ENCODE measurements around the gene RAPGEF4. TPM values are rescaled to one million over a fixed set of nuclear protein-coding genes. Genes with fewer than 3 reads are reported as not detected.

RAPGEF4 gene
- total and polyA plus RNA-seq, 2 of the 13 experiments (the other 11 are each of a cell fraction or from before 2014, with no cell fraction given), result 0.78 to 0.91 TPM

GRCh38 chr2:173028141-173028540, 292.5 kb downstream of the RAPGEF4 start:
- no TSS peak for BruUV-seq (replicated peaks)
- no peak for DNase-seq (ENCODE audit: low spot score)
- H3K36me3 ChIP-seq (replicated peaks in 1 of 2; ENCODE audit: control insufficient read depth in 1 of 2, insufficient read depth in 2 of 2, low read length in 2 of 2), result no peaks in the 10 kb centered on the region
- WGBS (ENCODE audit: low lambda C conversion rate), result 87% methylated on average over 1 of the region's 1 CpG
- in situ Hi-C loops (cut with HindIII; ENCODE audit: extremely low pct_ligation_motif_present, low pct_unique_long_range_greater_than_20kb), result loop anchor here (5.0 kb wide), 1 partner anchor 184 kb away; no protein-coding TSS in a partner anchor
- no peaks in the 10 kb centered on the region for H3K4me1 ChIP-seq (ENCODE audit: insufficient read depth, low read length)
- no peak for ATAC-seq
- ChIA-PET POLR2A (interaction anchor here (0.6 to 0.9 kb wide), 3 partner anchors 182 to 425 kb away, joined by 3 read pairs; no protein-coding TSS in a partner anchor), CTCF (ENCODE audit: low intra/inter-chr PET ratio, low total read pairs) (interaction anchor here (1.2 to 5.2 kb wide), 2 partner anchors 56 to 182 kb away, joined by 5 to 127 read pairs; no protein-coding TSS in a partner anchor)
- no peaks in the 10 kb centered on the region for H3K79me2 ChIP-seq (ENCODE audit: insufficient read depth, low read length)
- no peak overlapping the region for H3K9ac ChIP-seq (ENCODE audit: insufficient read depth, low read depth, low read length)
- intact Hi-C loops (cut with micrococcal nuclease; ENCODE audit: unreplicated experiment), result loop anchor here (5.0 kb wide), 1 partner anchor 239 kb away; no protein-coding TSS in a partner anchor
- H3K4me2 ChIP-seq (ENCODE audit: low read depth, low read length), result no peak overlapping the region
- H3K27ac ChIP-seq (ENCODE audit: extremely low read length, insufficient read depth, low read length), result no peak overlapping the region
- no peak for FAIRE-seq
- no peaks in the 10 kb centered on the region for H4K20me1 ChIP-seq (ENCODE audit: insufficient read depth, low read length)
- no peak overlapping the region for H2AFZ ChIP-seq (ENCODE audit: low read length)
- H3K4me3 ChIP-seq (replicated peaks in 1 of 3; ENCODE audit: insufficient read depth in 1 of 3, low read depth in 2 of 3, low read length in 3 of 3), result no peak overlapping the region
- peaks cover under 1 to 7% of the 10 kb centered on the region in 2 experiments; a peak in 3 of 5 replicates for H3K27me3 ChIP-seq (ENCODE audit: control insufficient read depth in 1 of 2, insufficient read depth in 2 of 2, low read length in 2 of 2)
- no peaks in the 10 kb centered on the region for H3K9me3 ChIP-seq (ENCODE audit: low read length)
- TF ChIP-seq EZH2 (conservative IDR thresholded peaks at IDR 0.05; ENCODE audit: low read depth, low read length), result no peak
- no peak for TF ChIP-seq AKNA (CRISPR knock-in tag; IDR thresholded peaks at IDR 0.05; ENCODE audit: borderline replicate concordance)
- TF ChIP-seq FOXO1 (CRISPR knock-in tag; IDR thresholded peaks at IDR 0.05), result no peak
- TF ChIP-seq ZNF773 (CRISPR knock-in tag; IDR thresholded peaks at IDR 0.05; ENCODE audit: borderline replicate concordance), result no peak
- TF ChIP-seq BCL3 (CRISPR knock-in tag; IDR thresholded peaks at IDR 0.05), result no peak
- TF ChIP-seq BRF2 (CRISPR knock-in tag; IDR thresholded peaks at IDR 0.05), result no peak
- TF ChIP-seq PLSCR1 (CRISPR knock-in tag; IDR thresholded peaks at IDR 0.05; ENCODE audit: borderline replicate concordance), result no peak
- TF ChIP-seq CCAR2 (optimal IDR thresholded peaks at IDR 0.05; ENCODE audit: low read depth, low read length), result no peak
- no peak for TF ChIP-seq NR1H2 (CRISPR knock-in tag; IDR thresholded peaks at IDR 0.05; ENCODE audit: borderline replicate concordance, low read depth)
- no peak for TF ChIP-seq TAF15 (IDR thresholded peaks at IDR 0.05; ENCODE audit: low read depth, low read length, poor library complexity, severe bottlenecking)
- TF ChIP-seq ARID3A (IDR thresholded peaks at IDR 0.05; ENCODE audit: low read depth, low read length), result no peak
- TF ChIP-seq NCOA2 (CRISPR knock-in tag; IDR thresholded peaks at IDR 0.05), result no peak
- TF ChIP-seq PHF20 (CRISPR knock-in tag; IDR thresholded peaks at IDR 0.05), result no peak
- TF ChIP-seq ZBTB7B (CRISPR knock-in tag; IDR thresholded peaks at IDR 0.05), result no peak

Data from HepG2 (cell line).